Keratinocyte (primary cell): ENCODE results near the gene GPR3. TPM values are rescaled to one million over a fixed set of nuclear protein-coding genes. Genes with fewer than 3 reads are reported as not detected.

Experiments
- DNase-seq: peaks from one replicate; pipeline ENCODE4 v3.0.0-alpha.2; 2011; ENCODE audit warnings: low read depth, missing footprints, low spot score
- FAIRE-seq: peaks from 2 replicates; lab custom pipeline; 2011; peaks lifted over from hg19 to GRCh38; lab: Jason Lieb, UNC
- H2AFZ ChIP-seq: 2 replicates; pipeline ENCODE4 v1.6.0; 2012; ENCODE audit warnings: low read length, control low read depth, inconsistent platforms; ENCODE audit not compliant: control insufficient read depth
- H3K27ac ChIP-seq: 2 replicates; pipeline ENCODE4 v1.5.1; 2011; ENCODE audit warnings: low read length; ENCODE audit not compliant: control insufficient read depth, insufficient read depth
- H3K27me3 ChIP-seq: 3 replicates; pipeline ENCODE4 v1.6.0; 2011; ENCODE audit warnings: low read length; ENCODE audit not compliant: control insufficient read depth, insufficient read depth; ENCODE audit errors: extremely low read depth
- H3K36me3 ChIP-seq, 2 experiments: 2 replicates in 1 of 2; 3 replicates in 1 of 2; pipeline ENCODE4 v1.5.1; 2011; ENCODE audit warnings: low read length in 2 of 2, mild to moderate bottlenecking in 1 of 2; ENCODE audit not compliant: control insufficient read depth in 2 of 2, insufficient read depth in 2 of 2; ENCODE audit errors: extremely low read depth in 1 of 2
- H3K4me1 ChIP-seq: 3 replicates; pipeline ENCODE4 v1.5.1; 2011; ENCODE audit warnings: low read length; ENCODE audit not compliant: control insufficient read depth, insufficient read depth; ENCODE audit errors: extremely low read depth
- H3K4me2 ChIP-seq: 3 replicates; pipeline ENCODE4 v1.6.0; 2011; ENCODE audit warnings: low read depth, low read length; ENCODE audit not compliant: control insufficient read depth, insufficient read depth; ENCODE audit errors: extremely low read depth
- H3K4me3 ChIP-seq, 3 experiments: fragments of 200-600 bp in 1 of 3; sonication (generic) in 1 of 3; 2 replicates in 2 of 3; 3 replicates in 1 of 3; pipeline ENCODE4 v1.5.1; 2011 to 2016; ENCODE audit warnings: low read length in 3 of 3, mild to moderate bottlenecking in 3 of 3, control low read depth in 2 of 3, inconsistent platforms in 1 of 3, low read depth in 1 of 3, mixed read lengths in 1 of 3, mixed run types in 1 of 3, moderate library complexity in 1 of 3; ENCODE audit not compliant: control insufficient read depth in 2 of 3, insufficient read depth in 2 of 3; ENCODE audit errors: extremely low read depth in 1 of 3
- H3K79me2 ChIP-seq: 2 replicates; pipeline ENCODE4 v1.6.0; 2012; ENCODE audit warnings: low read length; ENCODE audit not compliant: control insufficient read depth, insufficient read depth
- H3K9ac ChIP-seq: 3 replicates; pipeline ENCODE4 v1.6.0; 2011; ENCODE audit warnings: low read length; ENCODE audit not compliant: control insufficient read depth, insufficient read depth; ENCODE audit errors: extremely low read depth
- H3K9me1 ChIP-seq: 3 replicates; pipeline ENCODE4 v1.6.0; 2011; ENCODE audit warnings: low read length; ENCODE audit not compliant: control insufficient read depth, insufficient read depth; ENCODE audit errors: extremely low read depth
- H3K9me3 ChIP-seq: 2 replicates; pipeline ENCODE4 v1.5.1; 2012; ENCODE audit warnings: low read depth, low read length; ENCODE audit not compliant: control insufficient read depth
- H4K20me1 ChIP-seq: 3 replicates; pipeline ENCODE4 v1.6.0; 2011; ENCODE audit warnings: low read length; ENCODE audit not compliant: control insufficient read depth, insufficient read depth; ENCODE audit errors: extremely low read depth
- CTCF ChIP-seq, 3 experiments: IDR thresholded peaks in 1 of 3; conservative IDR thresholded peaks in 1 of 3; optimal IDR thresholded peaks in 1 of 3; 2 replicates in 2 of 3; 3 replicates in 1 of 3; pipeline versions ENCODE3 to v1.5.1; 2011; ENCODE audit warnings: low read length in 3 of 3, mild to moderate bottlenecking in 3 of 3, moderate library complexity in 2 of 3, control low read depth in 1 of 3, inconsistent platforms in 1 of 3; ENCODE audit not compliant: insufficient read depth in 2 of 3; ENCODE audit errors: extremely low read depth in 1 of 3
- EZH2 ChIP-seq: IDR thresholded peaks from one replicate; pipeline ENCODE4 v1.6.1; 2012; ENCODE audit warnings: inconsistent platforms, mild to moderate bottlenecking, low read length, moderate library complexity
- dilution Hi-C: fragments of 300-500 bp; cut with MboI; formaldehyde crosslinking; loops from one replicate; pipeline ENCODE4 v1.7.0; 2020; ENCODE audit warnings: low sequenced_read_pairs; ENCODE audit not compliant: extremely low pct_ligation_motif_present
- polyA plus RNA-seq, 5 experiments: library from polyadenylated mRNA; depleted of rRNA in 3 of 5; stranded (reverse) in 3 of 5; stranded (forward) in 1 of 5; unstranded in 1 of 5; fragments of >200 nt; gene quantifications; 1 replicate in 1 of 5; 2 replicates in 3 of 5; 3 replicates in 1 of 5; pipeline versions ENCODE4 v1.2.1 to v1.2.3, GENCODE V29; 2011 to 2012; ENCODE audit warnings: missing spikeins in 2 of 5, low read depth in 1 of 5, low replicate concordance in 1 of 5

GPR3 gene
- polyA plus RNA-seq, 1 donor (not counting 4 experiments of a cell fraction or from before 2014, with no cell fraction given): 1.4 TPM

- no peak overlapping the region for H3K27ac ChIP-seq
- peaks cover 16% of the 10 kb centered on the region for H3K4me1 ChIP-seq
- TF ChIP-seq CTCF (optimal IDR thresholded peaks at IDR 0.05 in 1 of 3, IDR thresholded peaks at IDR 0.05 in 1 of 3, conservative IDR thresholded peaks at IDR 0.05 in 1 of 3; ENCODE audit: extremely low read depth in 1 of 3, insufficient read depth in 2 of 3, low read length in 3 of 3) (no peak), EZH2 (no peak)
Measured at GRCh38 chr1:27380766-27381733, 11.4 kb upstream of the GPR3 start.

GRCh38 chr1:27381969-27382762 is 10.3 kb upstream of the GPR3 start:
- peak overlapping the region in 1 of 3 experiments; percentile 43 for H3K4me3 ChIP-seq
- no peak overlapping the region for H3K4me2 ChIP-seq
- FAIRE-seq: no peak
- no peak for TF ChIP-seq CTCF (optimal IDR thresholded peaks at IDR 0.05 in 1 of 3, IDR thresholded peaks at IDR 0.05 in 1 of 3, conservative IDR thresholded peaks at IDR 0.05 in 1 of 3; ENCODE audit: extremely low read depth in 1 of 3, insufficient read depth in 2 of 3, low read length in 3 of 3)
- TF ChIP-seq EZH2: no peak
- peaks cover 16% of the 10 kb centered on the region for H3K4me1 ChIP-seq
- no peaks in the 10 kb centered on the region for H4K20me1 ChIP-seq
- H3K79me2 ChIP-seq: no peaks in the 10 kb centered on the region
- H3K9ac ChIP-seq: no peak overlapping the region
- H3K27ac ChIP-seq: no peak overlapping the region
- H3K9me3 ChIP-seq: no peaks in the 10 kb centered on the region
- H3K9me1 ChIP-seq: no peaks in the 10 kb centered on the region
- H3K27me3 ChIP-seq: no peaks in the 10 kb centered on the region
- H3K36me3 ChIP-seq: no peaks in the 10 kb centered on the region
- H2AFZ ChIP-seq: no peak overlapping the region
- dilution Hi-C loops: no loop called here
- no peak for DNase-seq

More at GRCh38 chr1:27380766-27381733, 11.4 kb upstream of the GPR3 start:
- dilution Hi-C loops: no loop called here
- no peaks in the 10 kb centered on the region for H3K27me3 ChIP-seq
- FAIRE-seq (no peak), DNase-seq (no peak)
- no peak overlapping the region for H3K4me3 ChIP-seq
- no peak overlapping the region for H2AFZ ChIP-seq
- H3K36me3 ChIP-seq: no peaks in the 10 kb centered on the region
- no peaks in the 10 kb centered on the region for H3K79me2 ChIP-seq
- H3K9me3 ChIP-seq: no peaks in the 10 kb centered on the region
- H3K9me1 ChIP-seq: no peaks in the 10 kb centered on the region
- H3K4me2 ChIP-seq: no peak overlapping the region
- H3K9ac ChIP-seq: no peak overlapping the region
- H4K20me1 ChIP-seq: no peaks in the 10 kb centered on the region
